HFFc6 (cell line): ENCODE results near the gene LIPH. TPM values are rescaled to one million over a fixed set of nuclear protein-coding genes. Genes with fewer than 3 reads are reported as not detected.

Experiments used
- DNase-seq: peaks from one replicate; pipeline ENCODE4 v3.0.0-alpha.2; 2018
- H3K27ac Mint-ChIP-seq: 2 replicates; pipeline ENCODE4 v1.8.0; 2020; ENCODE audit warnings: mild to moderate bottlenecking, mixed read lengths
- H3K27me3 Mint-ChIP-seq: 2 replicates; pipeline ENCODE4 v1.8.0; 2021; ENCODE audit warnings: mild to moderate bottlenecking, moderate library complexity, mixed read lengths; ENCODE audit not compliant: insufficient read depth
- H3K36me3 Mint-ChIP-seq: 2 replicates; pipeline ENCODE4 v1.8.0; 2021; ENCODE audit warnings: low read depth, mixed read lengths
- H3K4me1 Mint-ChIP-seq: 2 replicates; pipeline ENCODE4 v1.8.0; 2020; ENCODE audit warnings: low read depth, mixed read lengths
- H3K4me3 Mint-ChIP-seq: 2 replicates; pipeline ENCODE4 v1.8.0; 2020; ENCODE audit warnings: mild to moderate bottlenecking, moderate library complexity, mixed read lengths
- H3K9me3 Mint-ChIP-seq: 2 replicates; pipeline ENCODE4 v1.8.0; 2020; ENCODE audit warnings: mild to moderate bottlenecking, mixed read lengths
- total RNA-seq, 6 experiments: library from RNA; stranded (reverse); fragmentation: NEBNext Ultra II Directional; extraction: Animal tissue kit (Norgen Biotek cat#: 25700); gene quantifications; 2 replicates in 1 of 6; 3 replicates in 5 of 6; pipeline ENCODE4 v1.2.3, GENCODE V29; 2021
- TF ChIP-seq, protein P1 (sequence below): fragments of 200-600 bp; sonication (generic); IDR thresholded peaks from 2 replicates; pipeline ENCODE4 v1.5.0; 2021; ENCODE audit warnings: antibody characterized with exemption, mild to moderate bottlenecking

LIPH gene
- total RNA-seq, 6 experiments from 2014 or later = 0.10 to 1.6 (median 0.26) TPM

- peaks cover 26% of the 10 kb centered on the region for H3K4me1 Mint-ChIP-seq
- no peak for DNase-seq
- H3K36me3 Mint-ChIP-seq = peaks cover 6% of the 10 kb centered on the region; the same call in 1 of the 2 replicates
- H3K4me3 Mint-ChIP-seq = peak overlapping the region; percentile 93
- H3K9me3 Mint-ChIP-seq = no peaks in the 10 kb centered on the region
- peak overlapping the region; percentile 96 for H3K27ac Mint-ChIP-seq
- TF ChIP-seq, protein P1, sequence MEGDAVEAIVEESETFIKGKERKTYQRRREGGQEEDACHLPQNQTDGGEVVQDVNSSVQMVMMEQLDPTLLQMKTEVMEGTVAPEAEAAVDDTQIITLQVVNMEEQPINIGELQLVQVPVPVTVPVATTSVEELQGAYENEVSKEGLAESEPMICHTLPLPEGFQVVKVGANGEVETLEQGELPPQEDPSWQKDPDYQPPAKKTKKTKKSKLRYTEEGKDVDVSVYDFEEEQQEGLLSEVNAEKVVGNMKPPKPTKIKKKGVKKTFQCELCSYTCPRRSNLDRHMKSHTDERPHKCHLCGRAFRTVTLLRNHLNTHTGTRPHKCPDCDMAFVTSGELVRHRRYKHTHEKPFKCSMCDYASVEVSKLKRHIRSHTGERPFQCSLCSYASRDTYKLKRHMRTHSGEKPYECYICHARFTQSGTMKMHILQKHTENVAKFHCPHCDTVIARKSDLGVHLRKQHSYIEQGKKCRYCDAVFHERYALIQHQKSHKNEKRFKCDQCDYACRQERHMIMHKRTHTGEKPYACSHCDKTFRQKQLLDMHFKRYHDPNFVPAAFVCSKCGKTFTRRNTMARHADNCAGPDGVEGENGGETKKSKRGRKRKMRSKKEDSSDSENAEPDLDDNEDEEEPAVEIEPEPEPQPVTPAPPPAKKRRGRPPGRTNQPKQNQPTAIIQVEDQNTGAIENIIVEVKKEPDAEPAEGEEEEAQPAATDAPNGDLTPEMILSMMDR = no peak
- peaks cover 3% of the 10 kb centered on the region; the same call in 1 of the 2 replicates for H3K27me3 Mint-ChIP-seq
These were observed 33.1 kb upstream of the LIPH start for GRCh38 chr3:185585518-185585858.

DNA sequence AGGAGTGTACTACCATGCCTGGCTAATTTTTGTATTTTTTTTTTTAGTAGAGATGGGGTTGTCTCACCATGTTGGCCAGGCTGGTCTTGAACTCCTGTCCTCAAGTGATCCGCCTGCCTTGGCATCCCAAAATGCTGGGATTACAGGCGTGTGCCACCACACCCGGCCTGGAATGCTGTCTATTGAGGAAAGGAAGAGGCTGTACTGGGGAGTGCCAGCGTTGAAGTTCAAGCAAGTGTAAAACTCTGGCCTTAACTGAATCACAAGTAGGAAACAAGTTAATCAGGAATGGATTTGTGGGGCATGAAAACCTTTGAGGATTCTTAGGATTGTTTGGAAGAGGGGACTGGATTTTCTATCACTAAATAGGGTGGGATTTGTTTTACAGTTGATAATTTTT, 32.3 kb upstream of the LIPH start:
- no peak for DNase-seq
- H3K27ac Mint-ChIP-seq = no peak overlapping the region
- H3K4me1 Mint-ChIP-seq = peaks cover 26% of the 10 kb centered on the region
- H3K4me3 Mint-ChIP-seq = no peak overlapping the region
- TF ChIP-seq, protein P1 = no peak
- H3K9me3 Mint-ChIP-seq = no peaks in the 10 kb centered on the region
- peaks cover 6% of the 10 kb centered on the region; the same call in 1 of the 2 replicates for H3K36me3 Mint-ChIP-seq
- H3K27me3 Mint-ChIP-seq = peaks cover 3% of the 10 kb centered on the region; the same call in 1 of the 2 replicates

GRCh38 chr3:185583925-185584324, 31.5 kb upstream of the LIPH start:
- no peak overlapping the region for H3K27ac Mint-ChIP-seq
- no peak for DNase-seq
- peaks cover 22% of the 10 kb centered on the region for H3K4me1 Mint-ChIP-seq
- H3K27me3 Mint-ChIP-seq = peaks cover 3% of the 10 kb centered on the region; the same call in 1 of the 2 replicates
- H3K4me3 Mint-ChIP-seq = no peak overlapping the region
- H3K9me3 Mint-ChIP-seq = no peaks in the 10 kb centered on the region
- peaks cover 6% of the 10 kb centered on the region; the same call in 1 of the 2 replicates for H3K36me3 Mint-ChIP-seq
- TF ChIP-seq, protein P1 = no peak

- TF ChIP-seq, protein P1 = no peak
- Mint-ChIP-seq H3K27me3 (peaks cover 3% of the 10 kb centered on the region; the same call in 1 of the 2 replicates), H3K9me3 (no peaks in the 10 kb centered on the region), H3K4me1 (peaks cover 15% of the 10 kb centered on the region), H3K27ac (no peak overlapping the region), H3K4me3 (no peak overlapping the region), H3K36me3 (no peaks in the 10 kb centered on the region)
- no peak for DNase-seq
These were observed 30.5 kb upstream of the LIPH start for GRCh38 chr3:185582871-185583270.

DNA sequence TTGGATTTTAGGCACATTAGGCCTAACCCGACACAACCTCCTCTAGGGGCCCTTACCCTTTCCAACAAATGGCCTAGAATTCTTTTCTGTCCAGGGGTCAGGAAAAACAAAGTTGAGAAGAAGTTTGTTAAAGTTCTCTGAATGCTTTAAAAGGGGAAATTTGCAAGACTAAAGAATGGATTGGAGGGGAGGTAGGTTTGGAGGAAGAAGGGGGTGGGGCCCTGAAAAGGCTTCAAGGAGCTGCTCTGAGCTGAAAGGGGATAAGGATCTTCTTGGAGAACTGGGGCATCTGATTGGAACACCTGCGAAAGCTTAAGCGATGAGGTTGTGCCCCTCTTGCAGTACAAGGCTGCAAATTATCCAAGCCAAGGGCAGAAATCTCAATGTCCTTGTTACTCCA, 29.8 kb upstream of the LIPH start:
- Mint-ChIP-seq H3K4me3 (no peak overlapping the region), H3K9me3 (no peaks in the 10 kb centered on the region), H3K27ac (no peak overlapping the region), H3K4me1 (peaks cover 15% of the 10 kb centered on the region), H3K36me3 (no peaks in the 10 kb centered on the region), H3K27me3 (peaks cover 3% of the 10 kb centered on the region; the same call in 1 of the 2 replicates)
- TF ChIP-seq, protein P1 = no peak
- DNase-seq = no peak
